KMS-11 (cell line): Measurements from ENCODE around the gene ANAPC1.
"Not testable (repeated sequence)": the region's sequence is repeated elsewhere in the genome, so short reads cannot be mapped to it uniquely, and the experiment has no call there.

Experiments used
- H2AFZ ChIP-seq: fragments of 200-600 bp; sonication (generic); 2 replicates; pipeline ENCODE4 v1.6.1; 2016; ENCODE audit warnings: antibody characterized with exemption, mixed run types, low read depth
- H3K27ac ChIP-seq: fragments of 200-600 bp; sonication (generic); 2 replicates; pipeline ENCODE4 v1.6.1; 2016; ENCODE audit warnings: mild to moderate bottlenecking, mixed run types
- H3K27me3 ChIP-seq: fragments of 200-600 bp; sonication (generic); 2 replicates; pipeline ENCODE4 v1.6.1; 2017; ENCODE audit warnings: mild to moderate bottlenecking, low read depth, mixed run types, moderate library complexity; ENCODE audit not compliant: insufficient read depth
- H3K36me3 ChIP-seq: fragments of 200-600 bp; sonication (generic); 2 replicates; pipeline ENCODE4 v1.6.1; 2017; ENCODE audit warnings: mild to moderate bottlenecking, mixed run types; ENCODE audit not compliant: insufficient read depth
- H3K4me1 ChIP-seq: fragments of 200-600 bp; sonication (generic); 2 replicates; pipeline ENCODE4 v1.6.1; 2016; ENCODE audit warnings: mild to moderate bottlenecking, low read depth, mixed run types; ENCODE audit not compliant: poor library complexity, severe bottlenecking
- H3K4me2 ChIP-seq: fragments of 200-600 bp; sonication (generic); 2 replicates; pipeline ENCODE4 v1.7.0; 2016; ENCODE audit warnings: mild to moderate bottlenecking, mixed run types
- H3K4me3 ChIP-seq: fragments of 200-600 bp; sonication (generic); IDR thresholded peaks from 2 replicates; pipeline ENCODE4 v1.6.1; 2017; ENCODE audit warnings: low read depth, low read length, mixed read lengths; ENCODE audit not compliant: insufficient read depth
- H3K79me2 ChIP-seq: fragments of 200-600 bp; sonication (generic); 2 replicates; pipeline ENCODE4 v1.6.1; 2016; ENCODE audit warnings: low read depth, mixed run types; ENCODE audit not compliant: insufficient read depth
- H3K9ac ChIP-seq: fragments of 200-600 bp; sonication (generic); 2 replicates; pipeline ENCODE4 v1.6.1; 2016; ENCODE audit warnings: mild to moderate bottlenecking, mixed run types
- H4K20me1 ChIP-seq: fragments of 200-600 bp; sonication (generic); 2 replicates; pipeline ENCODE4 v1.6.1; 2016; ENCODE audit warnings: mild to moderate bottlenecking, mixed run types; ENCODE audit not compliant: insufficient read depth

Gene ANAPC1

GRCh38 chr2:111719610-111720009 is 164.4 kb downstream of the ANAPC1 start:
- not testable (repeated sequence) for H3K4me1 ChIP-seq, H3K27me3 ChIP-seq, H3K4me3 ChIP-seq, H3K79me2 ChIP-seq, H3K9ac ChIP-seq, H4K20me1 ChIP-seq, H3K27ac ChIP-seq, H3K4me2 ChIP-seq, H3K36me3 ChIP-seq, H2AFZ ChIP-seq
